Measurements from ENCODE around the gene DNAJB12. TPM values are rescaled to one million over a fixed set of nuclear protein-coding genes. Genes with fewer than 3 reads are reported as not detected.
"Not testable (repeated sequence)": the region's sequence is repeated elsewhere in the genome, so short reads cannot be mapped to it uniquely, and the experiment has no call there.

Gene DNAJB12
- polyA plus RNA-seq (2012; ENCODE audit: insufficient read depth, insufficient read length) = 25.7 TPM

DNA sequence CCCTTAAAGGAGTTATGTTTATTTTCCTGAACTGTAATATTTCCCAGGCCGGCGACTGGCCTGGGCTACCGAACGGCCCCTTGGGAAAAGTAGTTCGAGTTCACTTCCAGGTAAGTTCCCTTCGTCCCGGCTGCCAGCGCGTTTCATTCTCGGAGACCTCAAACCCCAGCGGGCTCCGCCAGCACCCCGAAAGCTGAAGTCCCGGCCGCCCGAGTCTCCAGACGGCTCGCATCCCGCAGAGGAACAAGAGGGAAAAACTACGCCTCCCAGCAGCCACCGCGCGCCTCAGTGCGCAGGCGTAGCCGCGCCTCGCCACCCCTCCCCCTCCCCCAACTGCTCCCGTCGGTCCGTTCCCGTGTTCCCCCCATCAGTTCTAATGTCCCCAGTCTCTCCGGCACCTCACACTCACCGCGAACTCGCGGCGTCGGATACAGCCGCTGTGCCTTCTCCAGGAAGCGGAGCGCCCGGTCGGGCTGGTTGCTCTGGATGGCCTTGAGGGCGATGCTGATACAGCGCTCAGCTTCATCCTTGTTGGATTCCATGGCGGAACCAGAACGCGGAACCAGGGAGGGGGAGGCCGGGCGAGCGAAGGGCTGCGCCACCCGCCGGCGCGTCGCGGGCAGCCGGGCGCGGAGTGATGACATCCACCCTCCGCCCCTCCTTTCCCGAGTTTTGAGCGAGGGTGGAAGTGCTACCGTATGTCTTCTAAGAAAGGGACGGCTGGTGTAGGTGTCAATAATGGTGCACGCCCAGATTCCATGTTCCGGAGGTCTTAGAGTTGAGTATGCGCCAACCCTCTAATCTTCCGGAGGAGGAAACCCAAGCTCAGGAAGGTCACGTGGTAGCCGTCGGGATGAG is at the start of gene DNAJB12:
Gene DNAJB12 (minus strand): TSS at position 564 of the 858 bp plus-strand sequence. CDS start 22 bp downstream, at position 542.
- DNase-seq (ENCODE audit: low read depth, low spot score) = peak; percentile 94
- H3K4me3 ChIP-seq (ENCODE audit: low read length) = peak within 1 kb of the TSS; percentile 88

DNA sequence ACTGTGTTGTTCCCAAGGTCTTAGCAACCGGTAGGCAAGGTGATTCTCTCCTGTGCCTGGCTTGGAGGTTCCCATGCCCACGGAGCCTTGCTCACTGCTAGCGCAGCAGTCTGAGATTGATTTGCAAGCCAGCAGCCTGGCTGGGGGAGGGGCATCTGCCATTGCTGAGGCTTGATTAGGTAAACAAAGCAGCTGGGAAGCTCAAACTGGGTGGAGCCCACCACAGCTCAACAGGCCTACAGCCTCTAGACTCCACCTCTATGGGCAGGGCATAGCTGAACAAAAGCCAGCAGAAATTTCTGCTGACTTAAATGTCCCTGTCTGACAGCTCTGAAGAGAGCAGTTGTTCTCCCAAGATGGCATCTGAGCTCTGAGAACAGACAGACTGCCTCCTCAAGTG is 40.9 kb upstream of the DNAJB12 start:
- DNase-seq (ENCODE audit: low read depth, low spot score); H3K4me3 ChIP-seq (ENCODE audit: low read length): not testable (repeated sequence)

DNA sequence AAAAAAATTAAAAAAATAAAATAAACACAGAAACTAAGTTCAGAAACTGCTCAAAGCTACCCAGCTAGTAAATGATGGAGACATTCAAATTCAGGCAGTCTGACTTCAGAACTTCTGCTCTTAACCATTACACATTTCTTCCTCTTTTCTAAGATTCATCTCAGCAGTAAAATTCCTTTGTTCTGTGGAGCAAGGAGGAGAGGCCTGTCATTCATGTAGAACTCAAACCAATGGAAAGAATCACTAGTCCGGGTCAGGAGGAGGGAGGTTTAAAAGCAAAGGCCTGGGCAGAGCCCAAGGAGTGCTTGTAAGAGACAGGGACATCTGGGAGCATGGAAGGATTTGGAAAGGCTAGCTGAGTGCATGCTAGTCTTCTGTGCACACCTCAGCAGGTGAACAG is 37.9 kb upstream of the DNAJB12 start:
- DNase-seq (ENCODE audit: low read depth, low spot score) = no peak

DNA sequence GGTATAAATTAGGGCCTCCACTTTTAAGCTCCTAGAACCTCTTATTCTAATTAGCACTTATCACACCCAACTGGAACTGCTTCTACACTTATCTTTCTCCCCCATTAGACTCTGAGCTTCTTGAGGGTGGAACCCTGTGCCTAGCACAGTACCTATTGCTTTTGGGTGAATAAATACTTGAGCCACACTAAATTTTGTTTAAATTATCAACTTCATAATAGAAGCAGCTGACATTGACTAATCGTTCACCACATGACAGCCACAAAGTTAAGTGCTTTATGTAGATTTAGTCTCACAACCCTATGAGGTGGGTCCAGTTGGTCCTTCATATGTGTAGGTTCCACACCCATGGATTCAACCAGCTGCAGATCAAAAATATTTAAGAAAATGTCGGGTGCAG is 36.0 kb upstream of the DNAJB12 start:
- no peak for DNase-seq (ENCODE audit: low read depth, low spot score)
- no peak overlapping the region for H3K4me3 ChIP-seq (ENCODE audit: low read length)

More for the DNA sequence above, 37.9 kb upstream of the DNAJB12 start:
- H3K4me3 ChIP-seq (ENCODE audit: low read length) = no peak overlapping the region

DNA sequence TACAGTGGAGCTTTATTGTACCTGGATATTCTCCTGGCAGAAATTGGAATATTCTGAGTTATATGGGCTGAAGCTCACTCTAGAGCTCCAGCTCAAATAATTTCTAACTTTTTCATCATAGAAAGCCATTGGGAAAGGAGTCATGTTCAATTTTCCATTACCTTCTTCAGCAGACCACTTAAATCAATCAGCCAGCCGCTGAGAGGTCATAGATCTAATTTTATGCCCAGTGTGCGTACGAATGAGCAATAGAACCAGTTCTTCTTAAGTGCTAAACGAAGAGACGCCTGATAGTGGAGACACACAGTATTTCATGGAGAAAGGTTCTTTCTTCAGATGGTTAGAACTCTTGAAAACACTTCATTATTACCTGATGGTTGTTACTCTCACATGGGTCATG is 35.0 kb upstream of the DNAJB12 start:
- H3K4me3 ChIP-seq (ENCODE audit: low read length) = no peak overlapping the region
- DNase-seq (ENCODE audit: low read depth, low spot score) = no peak

DNA sequence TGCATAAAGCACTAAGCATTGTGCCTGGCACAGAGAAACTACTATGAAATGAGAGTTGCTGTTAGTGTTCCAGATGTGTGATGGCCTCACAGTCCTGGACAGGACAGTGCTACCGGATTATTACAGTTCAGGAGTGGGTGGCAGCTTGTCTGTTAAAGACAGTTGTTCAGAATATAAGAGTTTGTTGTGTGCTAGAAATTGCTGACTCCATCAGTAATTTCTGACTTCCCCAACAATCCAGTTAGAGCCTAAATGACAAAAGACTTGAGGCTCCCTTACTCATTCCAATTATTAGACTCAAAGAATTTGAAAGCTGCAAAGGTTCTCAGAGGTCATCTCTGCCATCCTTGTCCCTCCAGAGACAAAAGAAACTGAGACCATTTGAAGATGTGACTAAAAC is 34.3 kb upstream of the DNAJB12 start:
- DNase-seq (ENCODE audit: low read depth, low spot score) = no peak
- H3K4me3 ChIP-seq (ENCODE audit: low read length) = no peak overlapping the region

DNA sequence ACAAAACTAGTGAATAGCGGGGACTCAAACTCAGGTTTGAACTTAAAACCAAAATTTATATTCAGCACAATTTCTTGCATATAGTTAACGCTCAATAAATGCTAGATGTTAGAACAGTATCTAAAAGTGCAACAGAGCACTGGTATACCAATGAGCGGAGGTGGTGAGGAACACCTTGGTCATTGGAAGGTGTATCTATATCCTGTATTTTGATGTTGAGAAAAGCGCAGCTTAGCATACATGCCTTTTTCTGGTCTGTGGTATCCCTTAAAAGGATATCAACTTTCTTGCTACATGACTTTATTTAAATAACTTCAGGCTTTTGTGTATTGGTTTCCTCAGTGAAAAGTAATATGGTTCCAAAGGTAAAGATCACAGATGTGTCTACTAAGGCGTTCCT is 33.3 kb upstream of the DNAJB12 start:
- DNase-seq (ENCODE audit: low read depth, low spot score) = no peak
- H3K4me3 ChIP-seq (ENCODE audit: low read length) = no peak overlapping the region

DNA sequence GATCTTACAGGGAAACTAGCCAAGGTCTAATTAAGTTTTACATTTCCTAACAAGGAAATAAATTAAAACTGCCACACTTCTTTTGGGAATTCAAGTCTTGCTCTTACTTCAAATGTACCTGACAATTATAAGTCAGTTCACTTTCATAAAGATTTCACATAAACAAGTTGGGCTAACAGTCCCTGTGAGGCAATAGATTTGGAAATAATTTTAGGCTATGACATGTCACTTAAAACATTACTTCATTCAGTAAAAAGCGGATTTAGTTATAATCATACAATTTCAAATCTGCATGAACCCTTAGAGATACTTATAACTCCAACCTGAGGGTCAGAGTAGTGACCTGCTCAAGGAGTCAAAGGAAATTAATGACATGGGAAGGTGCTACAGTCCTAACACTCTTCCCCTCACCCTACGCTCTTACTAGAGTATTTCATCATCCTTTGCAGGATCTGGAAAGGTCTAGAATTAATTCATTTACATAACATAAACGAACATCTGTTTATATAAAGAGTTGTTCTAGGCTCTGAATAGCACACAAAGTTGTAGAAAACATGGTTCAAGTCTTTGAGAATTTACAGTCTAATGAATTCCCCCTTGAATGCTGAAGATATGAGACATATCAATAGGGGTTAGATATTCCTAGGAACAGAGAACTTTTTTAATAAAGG is 32.3 kb upstream of the DNAJB12 start:
- DNase-seq (ENCODE audit: low read depth, low spot score) = no peak
- no peak overlapping the region for H3K4me3 ChIP-seq (ENCODE audit: low read length)

DNA sequence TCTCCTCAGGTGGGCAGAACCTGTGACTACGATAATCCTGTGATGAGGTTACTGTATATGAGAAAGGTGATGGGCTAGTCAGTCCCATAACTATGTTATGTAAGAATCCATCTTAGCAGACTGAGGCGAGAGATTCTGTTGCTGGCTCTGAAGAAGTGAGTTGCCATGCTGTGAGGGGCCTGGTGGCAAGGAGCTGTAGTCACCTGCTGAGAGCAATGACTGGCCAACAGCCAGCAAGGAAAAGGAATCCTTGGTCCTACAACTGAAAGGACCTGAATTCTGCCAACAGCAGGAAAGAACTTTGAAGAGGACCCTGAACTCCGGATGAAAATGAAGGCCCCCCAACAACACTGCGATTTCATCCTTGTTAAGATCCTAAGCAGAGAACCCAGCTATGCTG is 31.0 kb upstream of the DNAJB12 start:
- no peak overlapping the region for H3K4me3 ChIP-seq (ENCODE audit: low read length)
- DNase-seq (ENCODE audit: low read depth, low spot score) = no peak

DNA sequence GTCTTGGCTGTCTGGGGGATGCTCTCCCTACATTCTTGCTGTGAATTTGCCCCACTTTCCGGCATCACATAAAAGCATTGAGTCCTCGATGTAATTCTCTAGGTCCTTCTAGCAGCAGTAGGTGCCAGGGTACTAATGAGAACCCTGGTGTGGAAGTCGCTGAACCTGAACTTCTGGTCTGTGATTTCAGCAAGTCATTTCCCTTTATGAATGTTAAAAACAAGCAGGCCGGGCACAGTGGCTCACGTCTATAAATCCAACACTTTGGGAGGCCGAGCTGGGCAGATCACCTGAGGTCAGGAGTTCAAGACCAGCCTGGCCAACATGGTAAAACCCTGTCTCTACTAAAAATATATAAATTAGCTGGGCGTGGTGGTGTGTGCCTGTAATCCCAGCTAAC is 30.3 kb upstream of the DNAJB12 start:
- not testable (repeated sequence) for DNase-seq (ENCODE audit: low read depth, low spot score); H3K4me3 ChIP-seq (ENCODE audit: low read length)

DNA sequence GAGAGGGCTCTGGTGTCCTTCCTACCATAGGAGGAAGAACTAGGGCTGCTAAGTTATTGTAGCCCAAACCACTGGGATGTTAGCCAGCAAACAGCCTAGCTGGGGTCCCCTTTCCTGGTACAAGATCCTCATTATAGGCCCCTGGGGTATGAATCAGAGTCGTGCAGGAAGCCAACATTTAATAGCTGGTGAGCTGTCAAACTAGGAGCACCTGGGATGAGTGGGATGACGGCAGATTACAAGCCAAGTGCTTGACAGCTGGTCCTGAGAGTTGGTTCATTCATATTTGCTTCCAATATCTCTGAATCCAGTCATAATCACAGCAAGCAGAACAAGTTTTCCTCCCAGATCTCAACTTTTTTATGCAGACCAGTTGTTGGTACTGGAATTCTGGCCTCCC is 25.1 kb upstream of the DNAJB12 start:
- no peak for DNase-seq (ENCODE audit: low read depth, low spot score)
- no peak overlapping the region for H3K4me3 ChIP-seq (ENCODE audit: low read length)

DNA sequence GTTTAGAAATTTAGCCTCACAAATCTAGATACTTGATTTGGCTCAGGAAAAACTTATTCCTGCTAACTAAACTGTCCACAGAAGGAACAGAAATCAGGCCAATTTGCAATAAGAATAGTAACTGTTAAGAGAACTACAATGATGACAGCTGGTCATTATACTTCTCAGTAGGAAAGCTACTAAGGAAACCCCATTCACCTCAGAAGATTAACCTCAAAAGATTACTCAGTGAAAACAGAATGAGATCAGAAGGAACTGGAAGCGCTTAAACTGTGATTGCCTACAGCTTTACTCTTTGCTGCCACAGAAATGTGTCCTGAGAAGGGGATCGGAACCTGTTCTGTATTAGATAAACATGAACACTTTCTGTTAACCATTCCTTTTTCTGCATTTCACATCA is 24.3 kb upstream of the DNAJB12 start:
- no peak overlapping the region for H3K4me3 ChIP-seq (ENCODE audit: low read length)
- peak; percentile 55 for DNase-seq (ENCODE audit: low read depth, low spot score)

DNA sequence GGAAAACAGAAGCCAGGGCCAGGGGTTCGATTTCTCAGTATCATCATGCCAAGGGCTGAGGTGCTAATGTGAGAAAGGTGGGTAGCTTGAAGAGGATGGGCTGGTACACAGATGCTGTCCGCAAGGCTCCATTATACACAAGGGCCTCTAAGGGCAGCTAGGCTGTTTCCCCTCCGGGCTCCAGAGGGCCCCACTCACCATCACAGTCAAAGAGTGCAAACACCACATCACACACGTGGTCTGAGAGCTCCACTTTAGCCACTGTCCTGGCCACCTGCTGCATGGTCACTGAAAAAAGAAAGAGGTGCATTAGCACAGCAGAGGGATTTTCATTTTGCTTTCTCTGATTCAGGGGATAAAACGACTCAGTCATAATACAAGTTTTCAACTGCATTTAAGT is 20.9 kb upstream of the DNAJB12 start:
- DNase-seq (ENCODE audit: low read depth, low spot score) = no peak
- H3K4me3 ChIP-seq (ENCODE audit: low read length) = no peak overlapping the region

DNA sequence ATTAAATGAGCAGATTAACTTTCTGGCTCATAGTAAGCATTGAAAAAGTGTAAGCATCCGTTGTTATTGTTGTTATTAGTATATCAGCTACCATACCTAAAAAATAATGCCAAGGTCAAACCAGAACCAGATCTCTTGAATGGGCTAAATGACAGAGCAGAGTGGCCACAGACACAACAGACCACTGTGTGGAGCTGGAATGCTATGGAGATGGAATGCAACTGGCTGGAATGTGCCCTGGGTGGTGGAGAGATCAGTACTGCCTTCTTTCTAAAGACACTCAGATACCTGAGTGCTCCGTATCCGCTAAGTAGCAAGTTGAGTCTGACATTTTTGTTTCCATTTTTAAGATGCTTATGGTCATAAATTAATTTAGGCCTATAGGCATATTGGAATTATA is 20.5 kb upstream of the DNAJB12 start:
- no peak for DNase-seq (ENCODE audit: low read depth, low spot score)
- no peak overlapping the region for H3K4me3 ChIP-seq (ENCODE audit: low read length)

DNA sequence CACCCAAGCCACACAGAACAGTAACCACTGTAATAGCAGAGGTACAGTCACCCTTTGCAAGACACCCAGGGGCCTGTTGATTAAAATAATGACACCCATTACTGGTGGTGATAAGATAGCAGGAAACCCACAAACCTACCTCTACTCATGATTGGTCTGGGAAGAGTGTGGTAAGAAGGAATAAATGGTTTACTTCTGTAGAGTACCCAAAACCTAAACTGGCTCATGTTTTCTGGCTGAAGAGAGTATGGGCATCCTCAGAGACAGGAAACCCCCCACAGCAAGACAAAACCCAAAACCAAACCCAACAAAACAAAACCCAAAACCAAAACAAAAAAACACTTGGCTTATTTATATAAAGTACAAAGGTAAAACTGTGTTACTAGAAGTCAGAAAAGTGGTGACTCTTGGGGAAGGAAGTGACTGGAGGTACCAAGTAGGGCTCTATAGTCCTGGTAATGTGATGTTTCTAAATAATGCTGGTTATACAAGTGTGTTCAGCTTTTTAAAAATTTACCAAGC is 15.5 kb upstream of the DNAJB12 start:
- no peak overlapping the region for H3K4me3 ChIP-seq (ENCODE audit: low read length)
- DNase-seq (ENCODE audit: low read depth, low spot score) = peak; percentile 67

DNA sequence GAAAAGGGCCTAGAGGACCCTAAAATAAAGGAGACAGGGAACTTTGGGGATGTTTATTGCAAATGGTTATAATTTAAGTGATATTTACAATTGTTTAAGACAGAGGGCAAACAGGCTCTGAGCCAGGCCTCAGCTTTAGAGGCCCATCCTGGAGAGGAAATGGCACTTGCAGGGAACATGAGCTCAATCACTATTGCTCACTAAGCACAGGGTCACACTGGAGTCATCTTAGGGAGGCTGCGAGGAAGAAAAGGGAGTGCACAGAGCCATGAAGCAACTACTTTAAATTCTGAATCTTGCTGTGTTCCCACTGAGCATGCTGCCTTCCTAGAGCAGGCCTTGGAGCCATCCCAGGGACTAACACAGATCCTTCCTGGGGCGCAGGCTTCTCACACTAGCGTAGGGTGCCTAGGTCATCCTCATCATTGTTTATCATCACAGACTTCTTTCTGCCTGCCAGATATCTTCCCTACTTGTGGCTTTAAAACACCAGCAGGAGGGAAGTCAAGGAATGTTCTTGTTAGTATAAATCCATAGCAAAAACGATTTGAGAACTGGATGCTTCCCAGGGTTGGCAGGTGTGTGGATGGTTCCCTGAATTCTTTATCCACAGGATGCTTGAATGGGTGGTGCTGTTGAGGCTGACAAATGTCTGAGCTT is 12.7 kb upstream of the DNAJB12 start:
- H3K4me3 ChIP-seq (ENCODE audit: low read length) = no peak overlapping the region
- no peak for DNase-seq (ENCODE audit: low read depth, low spot score)

DNA sequence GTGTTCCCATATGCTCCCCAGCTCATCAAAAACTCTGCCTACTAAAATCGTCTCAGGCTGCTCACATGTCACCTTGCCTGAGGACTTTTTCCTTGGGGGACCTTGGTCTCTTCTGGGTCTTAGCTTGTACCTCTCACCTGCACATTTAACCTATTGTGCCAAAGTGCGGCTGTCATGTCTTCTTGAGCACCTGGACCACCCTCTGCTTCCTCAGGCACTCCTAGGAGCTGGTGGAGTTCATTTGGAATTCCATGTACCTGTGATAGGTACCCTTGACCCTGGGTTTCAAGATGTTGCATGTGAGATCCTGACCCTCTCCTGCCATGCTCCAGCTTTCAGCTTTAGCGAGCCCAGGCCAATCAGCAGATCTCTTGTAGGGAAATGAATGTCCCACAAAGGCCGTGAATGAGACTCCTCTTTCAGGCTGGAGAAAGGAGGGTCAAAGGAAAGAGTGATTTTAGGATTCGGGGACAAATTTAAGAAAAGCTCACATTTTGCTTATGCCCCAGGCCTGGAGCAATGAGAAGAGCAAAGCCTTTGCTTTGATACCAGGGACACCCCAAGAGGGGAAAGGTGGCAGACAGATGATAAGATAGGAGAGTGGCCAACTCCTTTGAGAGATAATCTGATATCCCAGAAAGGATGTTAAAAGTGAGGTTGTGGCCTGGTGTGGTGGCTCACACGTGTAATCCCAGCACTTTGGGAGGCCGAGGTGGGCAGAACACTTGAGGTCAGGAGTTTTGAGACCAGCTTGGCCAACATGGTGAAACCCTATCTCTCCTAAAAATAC is 10.6 kb upstream of the DNAJB12 start:
- H3K4me3 ChIP-seq (ENCODE audit: low read length) = no peak overlapping the region
- no peak for DNase-seq (ENCODE audit: low read depth, low spot score)

DNA sequence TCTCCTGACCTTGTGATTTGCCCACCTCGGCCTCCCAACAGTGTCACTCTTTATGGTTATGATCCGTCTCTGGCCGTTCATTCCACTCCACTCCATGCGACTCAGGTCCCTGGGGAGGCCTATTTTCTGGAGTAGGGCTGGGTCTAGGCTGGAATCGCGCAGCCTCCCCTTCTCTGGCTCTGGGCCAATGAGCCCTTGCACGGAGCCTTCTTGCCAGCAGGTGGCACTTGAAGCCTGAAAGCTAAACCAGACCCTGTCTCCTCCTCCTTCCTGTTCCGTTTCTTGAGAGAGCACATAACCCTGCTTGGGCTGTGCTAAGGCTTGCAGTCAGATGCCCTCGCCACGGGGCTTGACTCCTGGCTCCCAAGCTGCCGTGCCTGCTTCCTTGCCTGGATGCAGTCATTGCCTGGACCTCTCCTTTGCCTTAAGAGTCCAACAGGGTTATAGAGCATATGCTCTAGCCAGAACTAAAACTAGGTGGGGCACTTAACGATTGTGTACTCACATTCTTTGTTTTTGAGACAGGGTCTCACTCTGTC is 9.6 kb upstream of the DNAJB12 start:
- DNase-seq (ENCODE audit: low read depth, low spot score) = peak; percentile 93
- H3K4me3 ChIP-seq (ENCODE audit: low read length) = peak overlapping the region; percentile 35

DNA sequence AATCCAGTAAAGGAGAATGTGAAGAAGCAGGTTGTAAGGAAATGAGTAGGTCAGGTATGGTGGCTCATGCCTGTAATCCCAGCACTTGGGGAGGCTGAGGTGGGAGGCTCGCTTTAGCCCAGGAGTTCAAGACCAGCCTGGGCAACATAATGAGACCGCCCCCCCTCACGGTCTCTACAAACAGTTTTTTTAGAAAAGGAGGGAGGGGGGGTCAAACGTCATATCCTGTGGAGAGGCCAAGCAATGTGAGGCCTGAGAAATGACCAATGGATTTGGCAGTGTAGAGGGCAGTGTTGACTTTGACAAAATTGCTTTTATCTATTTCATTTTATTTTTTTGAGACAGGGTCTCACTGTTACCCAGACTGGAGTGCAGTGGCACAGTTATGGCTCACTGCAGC is 2.3 kb upstream of the DNAJB12 start:
- no peak overlapping the region for H3K4me3 ChIP-seq (ENCODE audit: low read length)
- no peak for DNase-seq (ENCODE audit: low read depth, low spot score)

Data from Jurkat, Clone E6-1 (cell line).